K562 (cell line): Measurements from ENCODE around the gene SLC5A3. TPM values are rescaled to one million over a fixed set of nuclear protein-coding genes. Genes with fewer than 3 reads are reported as not detected.

Experiments used
- ATAC-seq: fragments of 200-7000 bp; cut with Tn5 transposase; 3 replicates; pipeline ENCODE4 v1.9.1; 2020; ENCODE audit warnings: moderate library complexity
- BruUV-seq: library from RNA; stranded (reverse); fragments of 400-500 nt; replicated peaks from 2 replicates; lab custom pipeline; 2021; lab: Mats Ljungman, UMichigan
- CTCF ChIA-PET: fragments of 300-600 bp; formaldehyde crosslinking; extraction: SDS; loops from one replicate; lab custom pipeline; 2021; ENCODE audit warnings: low intra/inter-chr PET ratio; lab: Yijun Ruan, JAX
- POLR2A ChIA-PET: fragments of 300-600, 350-650 bp; sonication (Branson Sonifier 250); formaldehyde crosslinking; extraction: SDS; loops from one replicate; lab custom pipeline; 2021; ENCODE audit warnings: antibody characterized with exemption, inconsistent platforms; lab: Yijun Ruan, JAX
- DNase-seq, 4 experiments: peaks; one replicate each; pipeline versions ENCODE4 v3.0.0 to v3.0.0-alpha.2; 2011 to 2018; ENCODE audit warnings: low spot score in 3 of 4, mixed read lengths in 3 of 4; ENCODE audit errors: extremely low read depth in 1 of 4
- FAIRE-seq: peaks from 2 replicates; lab custom pipeline; 2011; peaks lifted over from hg19 to GRCh38; lab: Jason Lieb, UNC
- H2AFZ ChIP-seq: 2 replicates; pipeline ENCODE4 v1.6.0; 2011; ENCODE audit warnings: low read depth, low read length, control low read depth, inconsistent platforms
- H3K27ac ChIP-seq: fragments of 200-600 bp; 3 replicates; pipeline ENCODE4 v1.8.0; 2011; ENCODE audit warnings: low read depth, mild to moderate bottlenecking, control low read depth, inconsistent platforms, low read length, moderate library complexity, mixed read lengths; ENCODE audit errors: extremely low read depth
- H3K27me3 ChIP-seq, 2 experiments: fragments of 300-600 bp in 1 of 2; 2 replicates in 1 of 2; 3 replicates in 1 of 2; pipeline versions ENCODE4 v1.6.0 to v1.8.0; 2011; ENCODE audit warnings: inconsistent platforms in 2 of 2, low read length in 2 of 2, mild to moderate bottlenecking in 1 of 2, mixed read lengths in 1 of 2, moderate library complexity in 1 of 2; ENCODE audit not compliant: control insufficient read depth in 2 of 2, insufficient read depth in 2 of 2
- H3K36me3 ChIP-seq: fragments of 300-600 bp; 3 replicates; pipeline ENCODE4 v1.8.0; 2011; ENCODE audit warnings: mild to moderate bottlenecking, low read length, inconsistent platforms; ENCODE audit not compliant: control insufficient read depth, insufficient read depth
- H3K4me1 ChIP-seq, 2 experiments: fragments of 200-600 bp in 1 of 2; replicated peaks in 1 of 2; 2 replicates in 1 of 2; 3 replicates in 1 of 2; pipeline versions ENCODE4 v1.5.1 to v1.8.0; 2011; ENCODE audit warnings: inconsistent platforms in 2 of 2, low read length in 2 of 2, mild to moderate bottlenecking in 1 of 2, mixed read lengths in 1 of 2, moderate library complexity in 1 of 2; ENCODE audit not compliant: control insufficient read depth in 2 of 2, insufficient read depth in 2 of 2
- H3K4me2 ChIP-seq: 2 replicates; pipeline ENCODE4 v1.6.1; 2011; ENCODE audit warnings: low read length, control low read depth, inconsistent platforms, mixed read lengths; ENCODE audit not compliant: insufficient read depth
- H3K4me3 ChIP-seq: fragments of 200-600 bp; sonication (generic), shearing (Covaris generic); 2 replicates; pipeline ENCODE4 v1.5.1; 2016; ENCODE audit warnings: control low read depth, inconsistent platforms
- H3K79me2 ChIP-seq: fragments of 200-600 bp; 3 replicates; pipeline ENCODE4 v1.8.0; 2011; ENCODE audit warnings: low read length, inconsistent platforms; ENCODE audit not compliant: control insufficient read depth, insufficient read depth
- H3K9ac ChIP-seq, 2 experiments: 2 replicates each; pipeline versions ENCODE4 v1.6.0 to v1.6.1; 2011; ENCODE audit warnings: low read depth in 2 of 2, low read length in 2 of 2, control low read depth in 1 of 2, inconsistent platforms in 1 of 2, mild to moderate bottlenecking in 1 of 2, mixed read lengths in 1 of 2; ENCODE audit not compliant: insufficient read depth in 1 of 2
- H3K9me1 ChIP-seq: one replicate; pipeline ENCODE4 v1.6.0; 2011; ENCODE audit warnings: inconsistent platforms, mild to moderate bottlenecking, low read length, moderate library complexity; ENCODE audit not compliant: control insufficient read depth, insufficient read depth
- H3K9me3 ChIP-seq: replicated peaks from 2 replicates; pipeline ENCODE4 v1.5.1; 2011; ENCODE audit warnings: low read depth, low read length, inconsistent platforms; ENCODE audit not compliant: control insufficient read depth, insufficient read depth
- H4K20me1 ChIP-seq: replicated peaks from 2 replicates; pipeline ENCODE4 v1.6.1; 2011; ENCODE audit warnings: low read length, inconsistent platforms, mixed read lengths; ENCODE audit not compliant: control insufficient read depth, insufficient read depth
- ARID1B ChIP-seq: fragments of 450-650 bp; IDR thresholded peaks from 2 replicates; pipeline ENCODE4 v1.6.1; 2016; ENCODE audit warnings: antibody characterized with exemption, mild to moderate bottlenecking, inconsistent platforms
- CTBP1 ChIP-seq: fragments of 450-650 bp; IDR thresholded peaks from 2 replicates; pipeline ENCODE4 v1.6.1; 2016; ENCODE audit warnings: borderline replicate concordance
- E2F3 ChIP-seq: fragments of 250-450 bp; sonication (Bioruptor Pico); IDR thresholded peaks from 2 replicates; pipeline ENCODE4 v1.4.0; 2020; ENCODE audit warnings: mild to moderate bottlenecking
- FOXJ2 ChIP-seq: fragments of 200-800 bp; sonication (Bioruptor generic); IDR thresholded peaks from 2 replicates; pipeline ENCODE4 v1.6.1; 2016; ENCODE audit warnings: missing genetic modification characterization, missing compliant biosample characterization
- PHF21A ChIP-seq: fragments of 450-650 bp; IDR thresholded peaks from 2 replicates; pipeline ENCODE4 v1.6.1; 2017; ENCODE audit warnings: low read depth, borderline replicate concordance
- RFX1 ChIP-seq: fragments of 450-650 bp; IDR thresholded peaks from 2 replicates; pipeline ENCODE4 v1.6.1; 2016; ENCODE audit warnings: mild to moderate bottlenecking, moderate library complexity
- TCF3 ChIP-seq: sonication (generic); formaldehyde crosslinking; IDR thresholded peaks from 2 replicates; pipeline ENCODE4 v1.4.0; 2020; ENCODE audit warnings: mild to moderate bottlenecking, missing genetic modification reagents
- WGBS: fragments of 100-300 bp; shearing (Covaris generic); methylation state at CpG from one replicate; pipeline ENCODE4 v1.1.6; 2016; ENCODE audit warnings: low coverage, mixed read lengths; ENCODE audit not compliant: insufficient coverage; ENCODE audit errors: missing lambda C conversion rate; 5-methylcytosine and 5-hydroxymethylcytosine counted together
- in situ Hi-C: fragments of 300-500 bp; cut with MboI; formaldehyde crosslinking; loops from 4 replicates; pipeline ENCODE4 v1.15.0; 2018; ENCODE audit warnings: inconsistent platforms, mixed read lengths
- intact Hi-C: fragments of 100-400 bp; cut with micrococcal nuclease; formaldehyde crosslinking; loops from 2 replicates; pipeline ENCODE4 v1.14.2; 2022
- polyA plus RNA-seq, 8 experiments: library from polyadenylated mRNA; depleted of rRNA in 4 of 8; stranded (reverse) in 5 of 8; unstranded in 3 of 8; fragments of >200 nt; fragmentation: Nextera tagmentation in 2 of 8; fragmentation: Illumina TruSeq in 1 of 8; extraction: Ambion mirVana in 2 of 8; extraction: Trizol in 1 of 8; gene quantifications; 2 replicates each; pipeline versions ENCODE4 v1.2.1 to v1.2.3, GENCODE V29; 2011 to 2014; ENCODE audit warnings: inconsistent platforms in 1 of 8, missing spikeins in 1 of 8
- total RNA-seq, 7 experiments: library from RNA; depleted of rRNA in 6 of 7; stranded (reverse); fragments of >200 nt in 6 of 7; fragmentation: Illumina TruSeq in 2 of 7; extraction: Trizol in 2 of 7; gene quantifications; 2 replicates each; pipeline versions ENCODE4 v1.2.1 to v1.2.3, GENCODE V29; 2011 to 2021; ENCODE audit warnings: low replicate concordance in 1 of 7
- TF ChIP-seq, protein P1 (sequence below): fragments of 450-650 bp; IDR thresholded peaks from 2 replicates; pipeline ENCODE4 v1.6.1; 2016
- TF ChIP-seq, protein P2 (sequence below), 2 experiments: IDR thresholded peaks in 1 of 2; conservative IDR thresholded peaks in 1 of 2; 2 replicates each; pipeline ENCODE4 v1.6.1; 2016; ENCODE audit warnings: low read depth in 2 of 2, mild to moderate bottlenecking in 1 of 2, missing compliant biosample characterization in 1 of 2, missing genetic modification characterization in 1 of 2, moderate library complexity in 1 of 2

Gene SLC5A3
- total and polyA plus RNA-seq, 9 of the 15 experiments (the other 6 are each of a cell fraction or from before 2014, with no cell fraction given) = 2.9 to 20.6 (median 9.0) TPM

DNA sequence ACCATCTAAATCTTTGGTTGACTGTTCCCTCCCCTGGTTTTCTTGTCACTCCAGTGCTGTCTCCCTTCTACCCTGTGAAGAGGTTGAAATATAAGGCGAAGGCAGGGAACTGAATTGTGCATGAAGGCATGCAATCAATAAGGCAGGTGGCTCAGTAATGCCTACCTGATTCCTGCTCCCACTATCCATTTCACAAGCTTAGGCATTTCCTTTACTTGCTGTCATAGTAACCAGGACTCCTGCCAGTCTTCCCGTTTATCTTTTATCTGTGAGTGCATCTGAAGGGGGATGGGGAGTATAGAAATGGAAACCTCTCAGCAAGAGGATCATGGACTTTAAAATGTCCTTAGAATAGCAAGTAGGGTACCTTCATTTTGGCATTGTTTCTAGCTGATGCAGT is 40.5 kb downstream of the SLC5A3 start:
- Histone ChIP-seq H2AFZ (no peak overlapping the region), H3K9me1 (no peaks in the 10 kb centered on the region), H3K9me3 (no peaks in the 10 kb centered on the region), H3K36me3 (peaks cover 4% of the 10 kb centered on the region; the same call in 1 of the 3 replicates), H3K4me3 (no peak overlapping the region), H3K9ac (no peak overlapping the region), H4K20me1 (no peaks in the 10 kb centered on the region), H3K4me2 (no peak overlapping the region), H3K4me1 (peaks cover 7 to 53% of the 10 kb centered on the region in 2 experiments), H3K27ac (no peak overlapping the region), H3K79me2 (peaks cover 57% of the 10 kb centered on the region), H3K27me3 (no peaks in the 10 kb centered on the region)
- CTCF ChIA-PET = no interaction called here
- TF ChIP-seq, protein P1, sequence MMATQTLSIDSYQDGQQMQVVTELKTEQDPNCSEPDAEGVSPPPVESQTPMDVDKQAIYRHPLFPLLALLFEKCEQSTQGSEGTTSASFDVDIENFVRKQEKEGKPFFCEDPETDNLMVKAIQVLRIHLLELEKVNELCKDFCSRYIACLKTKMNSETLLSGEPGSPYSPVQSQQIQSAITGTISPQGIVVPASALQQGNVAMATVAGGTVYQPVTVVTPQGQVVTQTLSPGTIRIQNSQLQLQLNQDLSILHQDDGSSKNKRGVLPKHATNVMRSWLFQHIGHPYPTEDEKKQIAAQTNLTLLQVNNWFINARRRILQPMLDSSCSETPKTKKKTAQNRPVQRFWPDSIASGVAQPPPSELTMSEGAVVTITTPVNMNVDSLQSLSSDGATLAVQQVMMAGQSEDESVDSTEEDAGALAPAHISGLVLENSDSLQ = peak; percentile 85
- no peak for TF ChIP-seq E2F3
- peak; percentile 95 for TF ChIP-seq FOXJ2 (tag)
- TF ChIP-seq RFX1 = peak; percentile 70
- TF ChIP-seq PHF21A = no peak
- TF ChIP-seq TCF3 (CRISPR knock-in tag) = no peak
- TF ChIP-seq ARID1B = 0 out of 2 replicates have a peak, but pooled peaks have one; percentile 3
- TF ChIP-seq, protein P2, sequence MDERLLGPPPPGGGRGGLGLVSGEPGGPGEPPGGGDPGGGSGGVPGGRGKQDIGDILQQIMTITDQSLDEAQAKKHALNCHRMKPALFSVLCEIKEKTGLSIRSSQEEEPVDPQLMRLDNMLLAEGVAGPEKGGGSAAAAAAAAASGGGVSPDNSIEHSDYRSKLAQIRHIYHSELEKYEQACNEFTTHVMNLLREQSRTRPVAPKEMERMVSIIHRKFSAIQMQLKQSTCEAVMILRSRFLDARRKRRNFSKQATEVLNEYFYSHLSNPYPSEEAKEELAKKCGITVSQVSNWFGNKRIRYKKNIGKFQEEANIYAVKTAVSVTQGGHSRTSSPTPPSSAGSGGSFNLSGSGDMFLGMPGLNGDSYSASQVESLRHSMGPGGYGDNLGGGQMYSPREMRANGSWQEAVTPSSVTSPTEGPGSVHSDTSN (CRISPR knock-in tag; IDR thresholded peaks at IDR 0.05; ENCODE audit: low read depth) = no peak
- TF ChIP-seq, protein P2 (tag; conservative IDR thresholded peaks at IDR 0.05; ENCODE audit: low read depth) = peak; percentile 39; the same call in 1 of the 2 replicates
- TF ChIP-seq CTBP1 = peak; percentile 33; the same call in 1 of the 2 replicates
- DNase-seq = no peak
- POLR2A ChIA-PET = interaction anchor here (1.3 kb wide), 1 partner anchor 22 kb away, joined by 5 read pairs; no protein-coding TSS in a partner anchor
- in situ Hi-C loops (no loop called here), intact Hi-C loops (no loop called here)
- no peak for ATAC-seq
- no TSS peak for BruUV-seq
- WGBS = 37% methylated on average over 2 of the region's 2 CpGs
- no peak for FAIRE-seq
